Ascending aorta (tissue), 2 donors: ENCODE results near the gene ATP8A2. TPM values are rescaled to one million over a fixed set of nuclear protein-coding genes. Genes with fewer than 3 reads are reported as not detected.

Experiments used
- DNase-seq, 2 donors: peaks; one replicate each; pipeline ENCODE4 v3.0.0-alpha.2; 2019; ENCODE audit warnings: low spot score in 2 of 2
- H3K27ac ChIP-seq, 2 donors: fragments of 200-600 bp; sonication (generic); one replicate each; pipeline ENCODE4 v1.5.1; 2016 to 2017; ENCODE audit warnings: mild to moderate bottlenecking in 1 of 2
- H3K27me3 ChIP-seq: fragments of 200-600 bp; sonication (generic); one replicate; pipeline ENCODE4 v1.5.1; 2017
- H3K36me3 ChIP-seq, 2 donors: fragments of 200-600 bp; sonication (generic); one replicate each; pipeline ENCODE4 v1.5.1; 2016
- H3K4me1 ChIP-seq, 2 donors: fragments of 200-600 bp; sonication (generic); one replicate each; pipeline ENCODE4 v1.5.1; 2016 to 2017; ENCODE audit warnings: mild to moderate bottlenecking in 1 of 2
- H3K4me3 ChIP-seq, 2 donors: fragments of 200-600 bp; sonication (generic); one replicate each; pipeline ENCODE4 v1.5.1; 2016 to 2017; ENCODE audit warnings: mild to moderate bottlenecking in 1 of 2
- H3K9me3 ChIP-seq, 2 donors: fragments of 200-600 bp; sonication (generic); one replicate each; pipeline ENCODE4 v1.5.1; 2016
- intact Hi-C: fragments of 100-400 bp; cut with DNase I; formaldehyde crosslinking; loops from one replicate; pipeline ENCODE4 v1.15.1; 2023
- total RNA-seq: library from RNA; depleted of rRNA; stranded (reverse); fragments of >200 nt; gene quantifications from one replicate; pipeline ENCODE4 v1.1.0, GENCODE V29; 2016
- TF ChIP-seq, protein P1 (sequence below), 3 experiments: fragments of 200-600 bp in 2 of 3; fragments of 450-650 bp in 1 of 3; sonication (generic) in 2 of 3; IDR thresholded peaks; one replicate each; pipeline ENCODE4 v1.5.1; 2016 to 2019; ENCODE audit warnings: antibody characterized with exemption in 3 of 3, mild to moderate bottlenecking in 1 of 3, moderate library complexity in 1 of 3

The ATP8A2 gene
- total RNA-seq, 1 donor from 2014 or later: under 0.01 TPM

DNA sequence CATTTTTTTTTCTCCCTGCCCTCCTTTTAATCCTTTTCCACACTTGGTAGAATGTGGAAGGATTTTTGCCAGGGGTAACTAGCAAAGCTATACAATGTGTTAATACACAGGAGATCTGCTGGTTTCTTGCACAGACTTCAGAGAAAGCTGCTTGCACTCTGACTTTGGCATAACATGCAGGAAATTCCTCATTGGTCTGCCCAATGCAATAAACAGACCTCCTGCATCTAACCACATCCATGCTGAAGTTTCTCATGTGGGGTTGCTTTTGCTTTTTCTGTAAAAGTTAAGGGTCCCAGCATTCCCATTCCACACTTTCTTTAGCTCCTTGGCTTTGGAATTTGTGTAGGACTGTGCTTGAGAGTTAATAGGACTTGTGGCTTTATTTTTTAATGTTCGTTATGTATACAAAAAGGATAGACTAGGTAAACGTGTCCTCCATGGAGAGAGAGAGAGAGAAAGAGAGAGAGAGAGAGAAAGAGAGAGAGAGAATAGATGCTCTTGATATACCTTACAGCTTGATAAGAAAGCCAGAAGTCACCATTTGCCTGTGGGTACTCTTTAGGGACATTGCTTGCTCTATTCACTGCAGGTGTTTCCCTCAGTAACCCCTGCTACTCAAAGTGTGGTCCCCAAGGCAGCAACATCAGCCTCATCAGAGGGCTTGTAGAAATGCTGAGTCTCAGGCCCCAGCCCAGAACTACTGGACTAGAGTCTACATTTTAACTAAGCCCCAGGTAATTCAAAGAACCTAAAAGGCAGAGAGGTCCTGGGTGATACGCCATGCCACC lies 509.6 kb downstream of the ATP8A2 start:
- no peaks in the 10 kb centered on the region for H3K4me1 ChIP-seq
- no peaks in the 10 kb centered on the region for H3K36me3 ChIP-seq
- no peak overlapping the region for H3K27ac ChIP-seq
- H3K4me3 ChIP-seq: no peak overlapping the region
- no peaks in the 10 kb centered on the region for H3K9me3 ChIP-seq
- DNase-seq: no peak
- intact Hi-C loops: no loop called here
- TF ChIP-seq, protein P1, sequence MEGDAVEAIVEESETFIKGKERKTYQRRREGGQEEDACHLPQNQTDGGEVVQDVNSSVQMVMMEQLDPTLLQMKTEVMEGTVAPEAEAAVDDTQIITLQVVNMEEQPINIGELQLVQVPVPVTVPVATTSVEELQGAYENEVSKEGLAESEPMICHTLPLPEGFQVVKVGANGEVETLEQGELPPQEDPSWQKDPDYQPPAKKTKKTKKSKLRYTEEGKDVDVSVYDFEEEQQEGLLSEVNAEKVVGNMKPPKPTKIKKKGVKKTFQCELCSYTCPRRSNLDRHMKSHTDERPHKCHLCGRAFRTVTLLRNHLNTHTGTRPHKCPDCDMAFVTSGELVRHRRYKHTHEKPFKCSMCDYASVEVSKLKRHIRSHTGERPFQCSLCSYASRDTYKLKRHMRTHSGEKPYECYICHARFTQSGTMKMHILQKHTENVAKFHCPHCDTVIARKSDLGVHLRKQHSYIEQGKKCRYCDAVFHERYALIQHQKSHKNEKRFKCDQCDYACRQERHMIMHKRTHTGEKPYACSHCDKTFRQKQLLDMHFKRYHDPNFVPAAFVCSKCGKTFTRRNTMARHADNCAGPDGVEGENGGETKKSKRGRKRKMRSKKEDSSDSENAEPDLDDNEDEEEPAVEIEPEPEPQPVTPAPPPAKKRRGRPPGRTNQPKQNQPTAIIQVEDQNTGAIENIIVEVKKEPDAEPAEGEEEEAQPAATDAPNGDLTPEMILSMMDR (IDR thresholded peaks at IDR 0.05): no peak
- H3K27me3 ChIP-seq: no peaks in the 10 kb centered on the region

- Histone ChIP-seq H3K9me3 (no peaks in the 10 kb centered on the region), H3K36me3 (no peaks in the 10 kb centered on the region), H3K27me3 (no peaks in the 10 kb centered on the region), H3K4me3 (no peak overlapping the region), H3K4me1 (no peaks in the 10 kb centered on the region), H3K27ac (no peak overlapping the region)
- intact Hi-C loops: no loop called here
- TF ChIP-seq, protein P1 (IDR thresholded peaks at IDR 0.05): no peak
- DNase-seq: no peak
These were observed 510.2 kb downstream of the ATP8A2 start for GRCh38 chr13:25881971-25882451.

DNA sequence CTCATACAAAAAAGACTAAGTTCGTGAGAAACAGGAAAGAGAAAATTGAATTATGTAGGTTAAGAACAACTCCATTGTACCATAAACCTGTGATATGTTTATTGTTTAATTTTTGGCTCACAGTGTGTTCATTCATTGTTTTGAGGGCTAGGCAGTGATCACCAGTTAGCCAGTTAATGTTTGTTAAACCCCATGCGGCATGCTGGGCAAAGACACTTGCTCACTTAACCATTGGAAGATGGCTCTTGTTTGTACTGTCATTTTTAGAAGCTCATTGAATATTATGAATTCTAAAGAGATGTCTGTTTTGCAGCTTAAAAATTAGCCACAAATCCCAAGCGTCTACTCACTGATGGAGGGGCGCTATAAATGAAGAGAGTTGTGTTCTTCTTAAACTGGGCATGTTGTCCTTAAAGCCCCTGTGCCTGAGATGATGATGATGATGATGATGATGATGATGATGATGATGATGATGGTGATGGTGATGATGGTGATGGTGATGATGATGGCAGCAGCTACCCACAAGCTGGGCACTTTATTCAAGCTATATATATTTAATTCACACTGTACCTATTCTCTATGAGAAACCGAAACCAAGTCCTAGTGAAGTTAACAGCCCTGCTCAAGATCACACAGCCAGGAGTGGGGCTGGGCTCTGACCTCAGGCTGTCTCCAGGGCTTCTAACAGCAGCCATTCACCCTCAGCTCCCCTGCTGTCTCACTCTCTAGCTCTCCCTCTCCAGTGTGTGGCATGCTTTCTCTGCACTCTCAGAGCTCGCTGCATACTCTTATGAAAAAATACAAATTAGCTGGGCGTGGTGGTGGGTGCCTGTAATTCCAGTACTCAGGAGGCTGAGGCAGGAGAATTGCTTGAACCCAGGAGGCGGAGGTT lies 510.9 kb downstream of the ATP8A2 start:
- Histone ChIP-seq H3K27ac (no peak overlapping the region), H3K36me3 (no peaks in the 10 kb centered on the region), H3K27me3 (no peaks in the 10 kb centered on the region), H3K4me1 (no peaks in the 10 kb centered on the region), H3K9me3 (no peaks in the 10 kb centered on the region), H3K4me3 (no peak overlapping the region)
- DNase-seq: no peak
- TF ChIP-seq, protein P1 (IDR thresholded peaks at IDR 0.05): no peak
- intact Hi-C loops: no loop called here

- no peaks in the 10 kb centered on the region for H3K36me3 ChIP-seq
- no peaks in the 10 kb centered on the region for H3K27me3 ChIP-seq
- intact Hi-C loops: no loop called here
- H3K27ac ChIP-seq: no peak overlapping the region
- DNase-seq: no peak
- H3K4me3 ChIP-seq: no peak overlapping the region
- H3K9me3 ChIP-seq: no peaks in the 10 kb centered on the region
- no peaks in the 10 kb centered on the region for H3K4me1 ChIP-seq
- TF ChIP-seq, protein P1 (IDR thresholded peaks at IDR 0.05): no peak
These were observed 513.6 kb downstream of the ATP8A2 start for GRCh38 chr13:25885418-25885817.

GRCh38 chr13:25886438-25887214 lies 514.9 kb downstream of the ATP8A2 start:
- no peak for DNase-seq
- Histone ChIP-seq H3K9me3 (no peaks in the 10 kb centered on the region), H3K27me3 (no peaks in the 10 kb centered on the region), H3K4me1 (no peaks in the 10 kb centered on the region), H3K36me3 (no peaks in the 10 kb centered on the region), H3K27ac (no peak overlapping the region), H3K4me3 (no peak overlapping the region)
- TF ChIP-seq, protein P1 (IDR thresholded peaks at IDR 0.05): no peak
- intact Hi-C loops: no loop called here
